Retinal pigment epithelial cell (primary cell): ENCODE results near the gene ZNF329.
"Not testable (repeated sequence)": the region's sequence is repeated elsewhere in the genome, so short reads cannot be mapped to it uniquely, and the experiment has no call there.

Source experiments
- DNase-seq: peaks from one replicate; pipeline ENCODE4 v3.0.0-alpha.2; 2010; ENCODE audit warnings: low read depth
- H3K4me3 ChIP-seq: 2 replicates; pipeline ENCODE4 v1.5.1; 2011; ENCODE audit warnings: mild to moderate bottlenecking, low read length, control low read depth, moderate library complexity
- TF ChIP-seq, protein P1 (sequence below): conservative IDR thresholded peaks from 2 replicates; pipeline ENCODE4 v1.5.1; 2011; ENCODE audit warnings: low read depth, low read length, control low read depth, inconsistent platforms

ZNF329 gene

DNA sequence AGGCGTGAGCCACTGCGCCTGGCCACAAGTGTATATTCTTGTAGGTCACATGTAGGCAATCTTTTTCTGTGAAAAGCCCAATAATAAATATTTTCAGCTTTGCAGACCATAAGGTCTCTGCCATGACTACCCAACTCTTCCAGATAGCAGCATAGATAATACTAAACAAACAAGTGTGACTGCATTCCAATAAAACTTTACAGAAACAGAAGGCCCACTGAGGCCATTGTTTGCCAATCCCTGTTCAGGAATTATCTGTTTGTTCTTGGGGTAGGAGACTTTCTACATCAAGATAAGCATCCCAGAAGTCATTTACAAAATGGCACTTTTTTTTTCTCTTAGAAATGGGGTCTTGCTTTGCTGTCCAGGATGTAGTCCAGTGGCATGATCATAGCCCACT lies 2.8 kb upstream of the ZNF329 start:
- TF ChIP-seq, protein P1, sequence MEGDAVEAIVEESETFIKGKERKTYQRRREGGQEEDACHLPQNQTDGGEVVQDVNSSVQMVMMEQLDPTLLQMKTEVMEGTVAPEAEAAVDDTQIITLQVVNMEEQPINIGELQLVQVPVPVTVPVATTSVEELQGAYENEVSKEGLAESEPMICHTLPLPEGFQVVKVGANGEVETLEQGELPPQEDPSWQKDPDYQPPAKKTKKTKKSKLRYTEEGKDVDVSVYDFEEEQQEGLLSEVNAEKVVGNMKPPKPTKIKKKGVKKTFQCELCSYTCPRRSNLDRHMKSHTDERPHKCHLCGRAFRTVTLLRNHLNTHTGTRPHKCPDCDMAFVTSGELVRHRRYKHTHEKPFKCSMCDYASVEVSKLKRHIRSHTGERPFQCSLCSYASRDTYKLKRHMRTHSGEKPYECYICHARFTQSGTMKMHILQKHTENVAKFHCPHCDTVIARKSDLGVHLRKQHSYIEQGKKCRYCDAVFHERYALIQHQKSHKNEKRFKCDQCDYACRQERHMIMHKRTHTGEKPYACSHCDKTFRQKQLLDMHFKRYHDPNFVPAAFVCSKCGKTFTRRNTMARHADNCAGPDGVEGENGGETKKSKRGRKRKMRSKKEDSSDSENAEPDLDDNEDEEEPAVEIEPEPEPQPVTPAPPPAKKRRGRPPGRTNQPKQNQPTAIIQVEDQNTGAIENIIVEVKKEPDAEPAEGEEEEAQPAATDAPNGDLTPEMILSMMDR = no peak
- DNase-seq = no peak
- no peak overlapping the region for H3K4me3 ChIP-seq

GRCh38 chr19:58147475-58147874 lies 3.1 kb downstream of the ZNF329 start:
- DNase-seq, H3K4me3 ChIP-seq: not testable (repeated sequence)

- DNase-seq = no peak
- no peak overlapping the region for H3K4me3 ChIP-seq
- TF ChIP-seq, protein P1 = no peak
Observed at GRCh38 chr19:58145849-58146248, 4.7 kb downstream of the ZNF329 start.

GRCh38 chr19:58134244-58134643 lies 16.3 kb downstream of the ZNF329 start:
- H3K4me3 ChIP-seq = no peak overlapping the region
- DNase-seq = no peak
- TF ChIP-seq, protein P1 = no peak

DNA sequence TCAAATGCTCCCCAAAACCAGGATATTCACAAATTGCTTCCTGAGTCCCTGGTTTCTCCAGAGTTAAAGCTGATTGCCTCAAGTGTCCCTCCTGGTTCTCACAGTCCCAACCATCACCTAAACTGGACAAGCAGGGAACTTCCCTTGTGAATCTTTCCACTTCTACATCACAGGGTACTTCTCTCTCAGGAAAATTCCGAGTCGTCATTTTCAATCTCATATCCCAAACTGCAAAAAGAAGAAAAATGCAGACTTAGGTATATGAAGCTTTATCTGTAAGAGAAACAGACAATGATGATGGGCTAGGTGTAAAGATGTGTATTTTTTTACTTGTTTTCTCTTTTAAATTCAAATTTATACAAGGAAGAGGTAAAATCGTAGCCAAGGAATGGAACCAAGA lies 21.3 kb downstream of the ZNF329 start:
- DNase-seq = no peak
- TF ChIP-seq, protein P1 = no peak
- H3K4me3 ChIP-seq = no peak overlapping the region

DNA sequence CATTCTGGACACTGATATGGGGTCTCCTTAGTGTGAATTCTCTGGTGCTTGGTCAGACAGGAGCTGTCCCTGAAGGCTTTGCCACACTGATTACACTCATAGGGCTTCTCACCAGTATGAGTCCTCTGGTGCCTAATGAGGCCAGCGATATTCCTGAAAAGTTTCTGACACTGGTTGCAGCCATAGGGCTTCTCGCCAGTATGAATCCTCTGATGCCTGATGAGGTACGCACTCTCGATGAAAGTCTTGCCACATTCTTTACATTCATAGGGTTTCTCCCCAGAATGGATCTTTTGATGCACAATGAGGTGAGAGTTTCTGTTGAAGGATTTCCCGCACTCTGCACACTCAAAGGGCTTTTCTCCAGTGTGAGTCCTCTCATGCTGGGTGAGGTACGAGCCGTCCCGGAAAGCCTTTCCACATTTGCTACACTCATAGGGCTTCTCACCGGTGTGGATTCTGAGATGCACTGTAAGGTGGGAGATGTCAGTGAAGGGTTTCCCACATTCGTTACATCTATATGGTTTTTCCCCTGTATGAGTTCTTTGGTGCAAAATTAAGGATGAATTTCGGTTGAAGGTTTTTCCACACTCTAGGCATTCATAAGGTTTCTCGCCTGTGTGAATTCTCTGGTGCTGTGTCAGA lies 22.4 kb downstream of the ZNF329 start:
- no peak for DNase-seq
- no peak overlapping the region for H3K4me3 ChIP-seq
- TF ChIP-seq, protein P1 = no peak

DNA sequence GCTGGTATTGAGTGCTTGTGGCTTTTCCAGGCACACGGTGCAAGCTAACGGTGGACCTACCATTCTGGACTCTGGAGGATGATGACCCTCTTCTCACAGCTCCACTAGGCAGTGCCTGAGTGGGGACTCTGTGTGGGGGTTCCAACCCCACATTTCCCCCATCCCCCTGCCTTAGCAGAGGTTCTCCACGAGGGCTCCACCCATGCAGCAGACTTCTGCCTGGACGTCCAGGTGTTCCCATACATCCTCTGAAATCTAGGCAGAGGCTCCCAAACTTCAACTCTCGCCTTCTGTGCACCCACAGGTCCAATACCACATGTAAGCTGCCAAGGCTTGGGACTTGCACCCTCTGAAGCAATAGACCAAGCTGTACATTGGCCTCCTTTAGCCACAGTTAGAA lies 27.2 kb downstream of the ZNF329 start:
- TF ChIP-seq, protein P1 = no peak
- no peak for DNase-seq
- no peak overlapping the region for H3K4me3 ChIP-seq
